Bone marrow (tissue), 2 donors: Measurements from ENCODE around the gene KIF4A.
"Not testable (repeated sequence)": the region's sequence is repeated elsewhere in the genome, so short reads cannot be mapped to it uniquely, and the experiment has no call there.

Source experiments
- DNase-seq, 2 donors: peaks; one replicate each; lab custom pipeline; 2025; lab: John Stamatoyannopoulos, UW

Gene KIF4A

DNA sequence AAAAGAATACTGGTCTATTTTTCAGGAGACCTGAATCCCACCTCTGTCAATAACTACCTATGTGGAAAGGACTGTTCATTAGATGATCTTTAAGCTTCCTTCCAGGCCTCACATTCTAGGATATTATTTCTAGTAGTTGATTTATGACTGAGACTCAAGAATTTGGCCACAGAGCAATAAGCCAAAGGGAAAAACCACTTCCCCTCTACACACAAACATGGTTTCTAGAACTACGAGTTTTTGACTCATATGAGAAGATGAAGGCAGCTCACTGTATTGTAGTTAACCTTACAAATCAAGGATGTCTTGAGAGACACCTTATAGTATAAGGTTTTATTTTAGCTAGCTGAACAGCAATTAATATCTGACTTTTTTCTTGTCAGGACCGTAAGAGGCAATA lies 96.3 kb downstream of the KIF4A start:
- no peak for DNase-seq

DNA sequence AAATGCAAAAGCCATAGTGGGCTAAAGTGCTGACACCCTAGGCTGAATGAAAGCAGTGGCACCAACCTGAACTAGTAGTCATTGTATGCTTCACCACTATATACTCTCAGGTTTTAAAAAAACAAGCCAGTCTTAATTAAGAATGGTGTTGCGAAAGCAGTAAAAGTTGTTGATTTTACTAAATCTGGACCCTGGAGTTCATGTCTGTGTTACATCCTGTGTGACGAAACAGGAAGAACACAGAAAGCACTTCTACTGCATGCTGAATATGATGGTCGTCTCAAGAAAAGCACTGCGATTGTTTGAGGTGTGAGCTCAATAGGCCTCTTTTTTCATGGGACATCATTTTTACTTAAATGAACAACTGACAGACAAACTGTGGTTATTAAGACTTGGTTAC lies 109.0 kb downstream of the KIF4A start:
- DNase-seq: peak in 1 of 2 donors; percentile 36

DNA sequence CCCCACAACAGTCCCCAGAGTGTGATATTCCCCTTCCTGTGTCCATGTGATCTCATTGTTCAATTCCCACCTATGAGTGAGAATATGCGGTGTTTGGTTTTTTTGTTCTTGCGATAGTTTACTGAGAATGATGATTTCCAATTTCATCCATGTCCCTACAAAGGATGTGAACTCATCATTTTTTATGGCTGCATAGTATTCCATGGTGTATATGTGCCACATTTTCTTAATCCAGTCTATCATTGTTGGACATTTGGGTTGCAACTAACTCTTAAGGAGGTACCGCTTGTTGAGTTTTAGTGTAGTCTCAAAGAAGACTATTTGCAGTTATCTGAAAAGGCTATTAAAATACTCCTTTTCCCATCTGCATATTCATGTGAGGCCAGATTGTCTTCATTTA lies 110.3 kb downstream of the KIF4A start:
- not testable (repeated sequence) for DNase-seq

DNA sequence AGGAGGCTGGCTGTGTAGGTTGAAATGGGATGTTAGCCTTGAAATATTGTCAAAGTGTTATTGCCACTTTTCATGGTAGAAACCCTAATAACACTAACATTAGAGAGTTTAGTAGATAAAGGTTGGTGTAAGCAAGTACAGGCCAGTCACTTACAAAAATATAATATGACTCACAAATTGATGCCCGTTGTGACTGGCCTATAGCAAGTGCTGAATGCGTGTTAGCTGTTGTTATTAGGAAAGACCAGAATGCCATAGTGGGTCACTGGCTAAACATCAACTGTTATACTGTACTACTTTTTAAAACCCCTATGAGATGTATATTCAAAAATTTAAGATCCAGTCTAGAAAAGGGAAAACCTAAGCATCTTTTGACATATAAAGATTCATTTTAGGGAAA lies 112.8 kb downstream of the KIF4A start:
- no peak for DNase-seq

DNA sequence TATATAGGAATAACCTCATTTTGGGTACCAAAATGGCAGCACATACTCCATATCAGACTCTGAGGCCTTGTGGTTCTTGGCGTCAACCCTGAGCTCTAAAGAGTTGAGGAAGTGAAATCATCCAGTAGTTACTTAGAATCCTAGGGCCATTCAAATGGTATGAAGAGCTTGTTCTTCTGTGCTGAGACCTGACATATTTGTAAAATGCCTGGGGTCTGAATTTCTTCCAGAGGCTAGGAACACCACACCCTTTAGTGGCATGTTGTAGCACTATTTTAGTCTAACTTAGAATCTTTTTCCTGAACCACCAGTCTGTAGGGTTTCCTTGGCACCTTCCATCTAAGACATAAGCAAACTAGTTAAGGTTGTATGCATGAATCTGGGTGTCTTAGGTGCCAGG lies 115.1 kb downstream of the KIF4A start:
- DNase-seq: no peak

DNA sequence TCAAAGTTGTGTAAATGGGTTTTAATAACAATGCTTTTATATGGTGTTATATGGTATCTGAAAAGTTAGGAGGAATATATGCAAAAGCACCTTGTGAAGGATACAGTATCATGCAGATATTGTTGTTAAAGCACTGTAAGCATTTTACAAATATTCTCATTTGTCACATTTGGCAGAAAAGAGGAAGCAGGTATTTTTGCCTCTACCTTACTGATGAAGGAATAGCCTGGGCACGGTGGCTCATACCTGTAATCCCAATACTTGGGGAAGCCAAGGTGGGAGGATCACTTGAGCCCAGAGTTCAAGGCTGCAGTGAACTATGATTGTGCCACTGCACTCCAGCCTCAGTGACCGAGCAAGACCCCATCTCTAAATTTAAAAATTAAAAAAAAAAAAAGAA lies 121.0 kb downstream of the KIF4A start:
- no peak for DNase-seq

DNA sequence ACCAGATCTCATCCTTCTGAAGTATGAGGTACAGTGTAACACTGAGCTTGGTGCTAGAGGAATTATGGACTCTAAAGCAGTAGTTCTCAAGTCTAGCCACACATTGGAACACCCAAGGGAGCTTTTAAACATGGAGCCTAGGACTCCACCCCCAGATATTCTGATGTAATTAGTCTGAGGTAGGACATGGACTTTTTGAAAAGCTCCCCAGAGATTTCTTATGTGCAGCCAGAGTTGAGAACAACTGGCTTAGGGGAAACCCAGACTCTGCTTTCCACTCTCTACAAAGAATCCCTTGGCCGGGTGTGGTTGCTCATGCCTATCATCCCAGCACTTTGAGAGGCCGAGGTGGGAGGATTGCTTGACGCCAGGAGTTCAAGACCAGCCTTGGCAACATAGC lies 121.6 kb downstream of the KIF4A start:
- no peak for DNase-seq

DNA sequence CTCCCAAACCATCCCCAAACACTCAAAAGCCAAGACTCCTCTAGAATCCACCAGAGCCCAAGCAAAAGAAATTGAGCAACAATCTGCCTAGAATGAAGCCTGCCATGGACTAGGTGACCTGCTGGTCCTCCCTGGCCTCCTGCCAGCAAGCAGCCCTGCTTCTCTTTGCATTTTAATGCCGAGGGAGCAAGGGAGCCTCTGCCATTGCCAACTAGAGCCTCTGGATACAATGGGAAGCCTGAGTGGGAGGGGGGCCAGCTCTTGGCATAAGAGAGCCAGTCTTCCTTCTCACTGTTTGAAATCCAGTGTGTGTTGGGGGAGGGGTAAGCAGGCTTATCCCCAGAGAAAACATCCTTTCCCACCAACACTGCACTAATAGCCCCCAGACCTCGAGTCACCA lies 131.7 kb downstream of the KIF4A start:
- DNase-seq: no peak

DNA sequence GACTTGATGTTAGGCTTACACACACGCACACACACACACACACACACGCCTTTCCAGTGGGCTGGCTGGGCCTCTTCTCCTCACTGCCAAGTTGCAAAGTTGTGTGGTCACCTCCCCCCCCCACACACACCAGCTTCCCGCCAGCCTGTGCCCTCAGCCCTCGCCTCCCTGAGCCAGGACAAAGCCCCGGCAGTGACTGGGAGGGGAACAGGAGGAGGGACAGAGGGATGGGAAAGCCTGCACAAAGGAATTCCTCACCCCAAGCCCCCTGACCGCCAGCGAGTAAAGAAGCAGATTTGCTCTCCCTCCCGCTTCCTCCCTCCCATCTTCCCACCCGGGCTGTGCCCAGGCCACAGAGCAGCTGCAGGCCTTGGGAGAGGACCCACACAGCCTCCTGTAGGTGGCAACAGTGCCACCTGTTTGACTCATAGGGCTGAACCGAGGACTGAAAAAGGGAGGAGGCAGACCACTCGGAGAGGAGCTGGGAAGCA lies 133.0 kb downstream of the KIF4A start, which contains the start of gene GDPD2:
TSS of gene GDPD2 (plus strand) at position 464 of the 491 bp plus-strand sequence. CDS start 1,671 bp downstream, outside the sequence.
- no peak for DNase-seq

DNA sequence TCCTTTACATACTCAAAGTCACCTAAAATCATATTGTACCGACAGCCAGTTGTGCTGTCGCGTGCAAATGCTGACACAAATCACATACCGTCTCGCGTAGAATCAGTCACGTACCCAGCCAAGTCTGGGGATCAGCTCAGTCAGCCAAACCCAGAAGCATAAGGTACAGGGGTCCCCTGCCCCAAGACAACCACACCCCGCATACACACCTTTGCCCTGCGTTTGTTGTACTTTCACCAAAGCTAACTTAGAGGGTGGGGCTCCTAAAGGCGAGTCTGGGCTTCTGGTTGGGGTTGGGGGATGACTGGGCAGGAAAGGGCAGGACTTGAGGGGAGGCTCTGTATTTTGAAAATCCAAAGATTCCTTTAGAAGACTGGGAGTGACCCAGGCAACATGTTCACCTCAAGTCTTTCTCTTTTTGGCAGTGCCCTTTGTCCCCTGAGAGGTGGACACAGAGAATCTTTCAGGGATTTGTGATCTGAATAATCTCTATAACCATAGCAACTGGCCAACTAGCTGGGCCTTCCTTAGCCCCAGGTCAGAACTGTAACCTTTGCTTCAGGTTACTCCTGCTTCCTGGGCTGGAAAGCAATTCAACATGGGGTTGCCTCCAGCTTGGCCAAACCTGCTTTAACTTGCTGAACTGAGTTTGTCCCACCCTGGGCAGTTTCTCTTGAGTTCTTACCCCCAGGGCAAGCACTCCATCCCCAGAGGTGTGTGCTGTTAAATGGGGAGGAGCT lies 134.2 kb downstream of the KIF4A start:
- no peak for DNase-seq

DNA sequence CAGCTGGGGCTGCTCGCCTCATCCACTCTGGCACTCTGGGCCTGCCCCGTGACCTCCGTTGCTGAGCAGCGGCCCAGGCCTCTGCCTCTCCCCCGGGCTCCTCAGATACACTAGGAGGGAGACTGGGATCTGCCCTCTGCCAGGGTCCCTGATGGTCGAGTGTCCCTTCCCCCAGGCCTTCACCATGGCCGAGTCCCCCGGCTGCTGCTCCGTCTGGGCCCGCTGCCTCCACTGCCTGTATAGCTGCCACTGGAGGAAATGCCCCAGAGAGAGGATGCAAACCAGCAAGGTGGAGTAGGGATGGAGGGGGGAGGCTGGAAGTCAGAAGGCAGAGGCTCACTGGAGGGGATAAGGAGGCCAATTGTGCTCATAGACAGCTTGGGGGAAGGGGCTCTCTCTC lies 134.9 kb downstream of the KIF4A start:
- DNase-seq: no peak

DNA sequence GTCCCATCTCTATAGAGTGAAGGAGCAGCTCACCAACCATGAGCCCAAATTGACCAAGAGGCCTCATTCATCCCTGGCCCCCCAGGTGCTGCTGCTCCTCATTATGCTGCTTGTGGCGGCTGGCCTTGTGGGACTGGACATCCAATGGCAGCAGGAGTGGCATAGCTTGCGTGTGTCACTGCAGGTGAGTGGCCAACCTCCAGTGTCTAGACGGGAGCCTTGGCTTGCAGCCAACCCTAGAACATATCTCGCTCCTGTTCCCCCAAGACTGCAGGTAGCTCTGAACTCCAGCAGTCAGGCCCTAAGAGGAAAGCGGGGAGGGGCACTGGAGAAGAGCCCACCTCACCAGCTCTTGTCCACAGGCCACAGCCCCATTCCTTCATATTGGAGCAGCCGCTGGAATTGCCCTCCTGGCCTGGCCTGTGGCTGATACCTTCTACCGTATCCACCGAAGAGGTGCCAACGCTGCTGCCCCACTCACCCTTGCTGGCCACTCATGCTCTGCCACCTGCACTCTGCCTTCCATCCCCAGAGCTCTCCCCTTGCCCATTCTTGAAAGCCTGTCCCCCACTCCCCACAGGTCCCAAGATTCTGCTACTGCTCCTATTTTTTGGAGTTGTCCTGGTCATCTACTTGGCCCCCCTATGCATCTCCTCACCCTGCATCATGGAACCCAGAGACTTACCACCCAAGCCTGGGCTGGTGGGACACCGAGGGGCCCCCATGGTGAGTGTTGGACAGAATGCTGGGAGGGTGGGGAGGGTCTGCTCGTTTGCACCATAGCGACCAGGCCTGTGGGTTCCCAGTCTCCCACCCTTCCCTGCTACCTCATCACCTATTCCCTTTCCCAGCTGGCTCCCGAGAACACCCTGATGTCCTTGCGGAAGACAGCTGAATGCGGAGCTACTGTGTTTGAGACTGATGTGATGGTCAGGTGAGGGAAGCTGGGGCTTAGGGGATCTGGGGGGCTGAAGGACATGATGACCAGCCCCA lies 136.7 kb downstream of the KIF4A start:
- DNase-seq: no peak

DNA sequence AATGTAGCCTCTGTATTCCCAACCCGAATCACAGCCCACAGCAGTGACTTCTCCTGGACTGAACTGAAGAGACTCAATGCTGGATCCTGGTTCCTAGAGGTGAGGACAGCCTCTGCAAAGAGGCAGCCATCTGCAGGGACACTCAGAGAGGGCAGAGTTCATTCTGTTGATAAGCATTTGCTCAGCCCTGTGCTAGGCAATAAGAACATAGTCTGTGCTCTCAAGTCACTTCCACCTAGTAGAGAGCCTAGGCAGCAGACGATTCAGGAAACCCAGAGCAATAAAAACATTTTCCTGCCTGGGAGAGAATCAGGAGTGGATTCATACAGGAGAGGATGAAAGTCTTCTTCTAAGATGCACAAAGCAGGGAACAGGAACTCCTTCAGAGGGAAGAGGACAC lies 137.5 kb downstream of the KIF4A start:
- no peak for DNase-seq

DNA sequence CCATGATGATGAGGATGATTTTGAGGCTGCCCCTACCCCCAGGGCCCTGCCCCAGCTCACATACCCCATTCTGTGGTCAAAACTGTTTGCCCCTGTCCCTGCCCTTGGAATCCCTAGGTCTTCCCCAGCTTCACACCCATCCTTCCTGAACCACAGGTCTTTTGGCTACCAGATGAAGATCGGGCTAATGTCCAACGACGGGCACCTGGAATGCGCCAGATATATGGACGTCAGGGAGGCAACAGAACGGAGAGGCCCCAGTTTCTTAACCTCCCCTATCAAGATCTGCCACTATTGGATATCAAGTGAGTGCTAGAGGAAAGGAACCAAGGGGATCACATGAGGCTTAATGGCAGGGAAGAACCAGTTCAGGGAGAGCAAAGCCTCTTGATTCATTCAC lies 139.9 kb downstream of the KIF4A start:
- no peak for DNase-seq

DNA sequence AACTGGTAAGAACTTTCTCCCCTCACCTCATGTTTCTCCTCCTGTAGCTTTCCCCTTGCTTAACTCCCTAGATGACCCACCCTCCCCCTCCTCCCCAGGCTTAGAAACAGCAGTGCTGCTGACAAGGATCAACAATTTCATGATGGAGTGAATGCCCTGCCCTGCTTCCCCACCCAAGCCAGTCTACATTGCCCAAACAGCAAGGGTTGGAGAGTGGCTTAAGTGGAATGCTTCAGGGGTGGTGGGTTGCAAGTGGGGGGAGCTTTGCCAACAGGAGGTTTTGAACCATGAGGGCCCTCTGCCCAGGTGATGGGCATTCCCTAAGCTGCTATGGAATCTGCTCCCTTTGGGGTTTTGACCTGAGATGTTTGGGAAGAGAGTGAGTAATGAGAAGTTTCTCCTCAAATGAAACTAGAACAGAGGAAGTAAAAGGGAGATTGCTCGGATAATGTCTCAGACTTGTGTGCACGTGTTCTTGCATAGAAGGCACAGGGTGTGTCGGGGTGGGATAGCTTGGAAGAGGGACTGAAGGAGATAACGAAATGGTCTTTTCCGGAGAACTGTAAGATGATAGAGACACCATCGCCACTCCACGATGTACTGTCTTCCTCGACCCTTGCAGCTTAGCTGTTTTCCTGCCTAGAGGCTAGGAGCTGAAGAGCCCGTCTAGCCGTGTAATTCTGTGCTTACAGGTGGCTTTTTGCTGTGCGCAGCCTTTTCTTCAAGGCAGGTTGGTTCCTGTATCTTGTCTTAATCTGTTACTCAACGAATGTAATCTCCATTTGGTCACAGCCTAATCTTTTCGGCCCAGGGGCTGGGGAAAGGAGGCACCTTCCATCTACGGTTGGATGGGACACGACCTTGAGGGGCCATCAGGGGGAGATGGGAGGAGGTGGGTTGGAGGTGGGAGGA lies 143.3 kb downstream of the KIF4A start:
- DNase-seq: no peak

DNA sequence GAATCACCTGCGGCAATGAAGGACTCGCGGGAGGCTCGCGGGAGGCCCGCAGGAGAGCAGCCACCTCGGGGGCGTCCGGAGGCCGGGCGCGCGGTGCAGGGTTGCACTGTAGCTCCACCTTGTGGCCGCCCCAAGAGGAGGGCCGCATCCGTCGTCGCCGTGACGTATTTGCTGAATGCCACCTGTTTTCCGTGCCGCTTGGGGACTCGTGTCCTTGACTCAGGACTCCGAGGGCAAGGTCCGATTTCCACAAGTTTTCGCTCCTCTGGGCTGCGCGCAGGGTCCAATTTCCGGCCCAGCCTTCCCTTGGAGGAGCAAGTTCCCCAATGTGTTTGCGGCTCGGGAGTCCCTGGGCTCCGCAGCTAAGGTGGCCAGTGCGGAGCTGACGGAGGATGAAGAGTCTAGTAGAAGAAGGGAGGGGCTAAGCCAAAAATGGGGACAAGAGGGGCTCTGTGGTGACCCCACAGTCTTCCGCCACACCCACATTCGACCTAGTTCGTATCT lies 144.0 kb downstream of the KIF4A start:
- DNase-seq: peak; percentile 3 to 30

DNA sequence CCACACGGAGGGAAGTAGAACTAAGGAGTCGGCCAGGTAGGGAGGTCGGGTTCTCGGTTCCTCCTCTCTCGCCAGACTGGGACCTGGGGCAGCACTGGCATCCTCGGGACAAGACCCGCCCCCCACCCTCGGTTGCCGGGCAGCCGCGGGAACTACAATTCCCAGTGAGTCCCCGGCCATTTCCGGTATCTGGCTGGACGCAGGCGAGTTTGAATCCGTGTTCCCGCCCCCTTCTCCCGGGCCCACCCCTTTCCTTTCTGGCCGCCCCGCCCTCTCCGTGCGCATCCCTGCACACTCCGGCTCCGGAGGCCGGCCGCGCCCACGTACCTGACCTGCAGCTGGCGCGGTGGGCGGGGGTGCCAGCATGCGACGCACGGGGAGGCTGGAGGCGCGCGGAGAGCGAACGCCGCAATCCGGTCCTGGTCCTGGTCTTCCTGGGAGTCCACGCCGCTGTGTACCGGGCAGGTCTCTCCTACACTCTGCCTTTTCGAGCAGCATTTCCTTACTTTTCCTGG lies 144.5 kb downstream of the KIF4A start:
- DNase-seq: peak; percentile 30 to 38

DNA sequence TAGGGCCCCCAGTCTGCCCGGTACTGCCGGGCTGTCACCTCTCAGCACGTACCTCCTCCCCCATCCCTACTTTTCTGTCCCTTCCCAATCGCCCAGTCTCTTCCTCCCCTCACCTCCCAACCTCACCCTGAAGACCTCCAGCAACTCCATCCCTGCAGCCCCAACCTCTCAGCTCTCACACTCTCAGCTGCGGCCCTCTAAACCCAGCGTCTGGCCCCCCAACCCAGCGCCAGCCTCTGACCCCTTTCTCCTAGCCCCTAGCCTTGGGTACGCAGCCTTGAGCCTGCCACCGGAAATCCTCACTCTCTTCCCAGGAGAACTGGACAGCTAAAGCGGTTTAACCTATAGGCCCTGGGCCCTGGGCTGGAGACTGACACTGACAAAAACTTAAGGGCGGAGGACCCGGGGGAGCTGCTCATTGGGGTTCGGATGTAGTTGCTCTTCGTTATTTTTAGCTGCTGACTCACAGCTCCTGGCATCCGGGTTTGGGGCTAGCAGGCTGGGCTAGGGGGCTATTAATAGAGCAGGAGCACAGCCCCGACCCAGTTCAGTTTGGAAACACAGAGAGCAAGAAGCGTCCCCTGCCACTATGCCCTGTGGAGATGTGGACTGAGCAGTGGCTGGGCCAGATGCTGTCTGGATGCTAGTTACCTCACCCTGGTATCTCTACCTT lies 145.1 kb downstream of the KIF4A start:
- peak in 1 of 2 donors; percentile 80 for DNase-seq

DNA sequence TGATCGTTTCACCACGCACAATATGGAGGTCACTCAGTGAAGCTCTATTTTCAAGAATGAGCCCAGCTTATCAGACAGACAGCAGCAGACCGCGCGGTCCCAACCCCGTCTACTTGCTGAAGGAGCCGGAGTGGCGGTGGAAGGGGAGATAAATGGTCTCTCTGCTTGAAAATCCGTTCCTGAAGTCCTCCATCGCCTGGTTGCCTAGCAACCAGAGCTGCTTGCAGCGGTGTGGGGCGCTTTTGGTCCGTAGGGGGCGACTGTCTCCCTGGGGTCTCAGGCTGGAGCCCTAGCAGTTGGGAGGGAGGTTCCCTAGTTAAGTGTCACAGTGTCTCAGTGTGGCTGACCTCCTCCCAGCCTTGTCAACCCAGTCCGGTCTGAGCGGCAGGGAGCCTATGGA lies 146.4 kb downstream of the KIF4A start:
- DNase-seq: no peak

DNA sequence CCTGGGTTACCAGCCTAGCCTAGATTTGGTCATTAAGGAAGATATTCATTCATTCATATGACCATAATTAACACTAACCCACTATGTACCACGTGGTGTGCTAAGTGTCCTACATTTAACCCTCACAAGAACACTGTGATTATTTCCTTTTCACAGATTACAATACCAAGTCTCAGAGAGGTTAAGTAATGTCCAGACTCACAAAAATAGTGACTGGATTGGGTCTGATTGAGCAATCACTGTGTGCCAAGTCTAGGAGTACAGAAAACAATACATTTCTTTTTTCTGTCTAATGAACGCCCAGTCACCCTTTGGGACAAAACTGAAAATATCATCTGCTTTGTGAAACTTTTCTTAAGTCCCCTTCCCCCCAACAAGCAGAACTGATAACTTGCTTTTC lies 147.1 kb downstream of the KIF4A start:
- no peak for DNase-seq
